Panc1 (cell line): ENCODE results near the gene PLAAT4. TPM values are rescaled to one million over a fixed set of nuclear protein-coding genes. Genes with fewer than 3 reads are reported as not detected.

Source experiments
- total RNA-seq: library from RNA; stranded (reverse); gene quantifications from one replicate; pipeline ENCODE4 v1.2.1, GENCODE V29; 2021; ENCODE audit not compliant: unreplicated experiment

The PLAAT4 gene
- total RNA-seq, 1 experiment from 2014 or later: 15.2 TPM

Other genes with a start within 250 kb of the PLAAT4 start
- gene SLC22A9, start 167.0 kb upstream of the PLAAT4 start, total RNA-seq: not detected
- gene PLAAT5, start 45.6 kb upstream of the PLAAT4 start, total RNA-seq: not detected
- gene LGALS12, start 30.7 kb upstream of the PLAAT4 start, total RNA-seq: not detected
- not detected for gene PLAAT2, start 26.6 kb downstream of the PLAAT4 start, total RNA-seq
- gene PLAAT3, start 77.6 kb downstream of the PLAAT4 start, total RNA-seq: 32.6 TPM
- gene ATL3, start 134.6 kb downstream of the PLAAT4 start, total RNA-seq: 79.0 TPM
- gene RTN3, start 144.7 kb downstream of the PLAAT4 start, total RNA-seq: 145 TPM
- 16.1 TPM for gene ZFTA, start 232.0 kb downstream of the PLAAT4 start, total RNA-seq